T-helper 22 cell (primary cell): ENCODE measurements around the gene RBFA.

Experiments
- DNase-seq: peaks from one replicate; pipeline ENCODE4 v3.0.0-alpha.2; 2020; ENCODE audit warnings: low read depth

The RBFA gene

GRCh38 chr18:80074697-80075096 is 40.5 kb downstream of the RBFA start:
- no peak for DNase-seq

- DNase-seq, result no peak
These were observed 41.7 kb downstream of the RBFA start for GRCh38 chr18:80075940-80076339.

GRCh38 chr18:80076379-80076778 is 42.1 kb downstream of the RBFA start:
- DNase-seq, result no peak

- DNase-seq, result no peak
These were observed 43.6 kb downstream of the RBFA start for GRCh38 chr18:80077873-80078272.
